C4-2B (cell line): ENCODE measurements around the gene GABRB1.

ENCODE experiments used
- ZFX ChIP-seq: fragments of 450-650 bp; IDR thresholded peaks from 2 replicates; pipeline ENCODE4 v1.6.1; 2017
- TF ChIP-seq, protein P1 (sequence below): fragments of 450-650 bp; conservative IDR thresholded peaks from 2 replicates; pipeline ENCODE4 v1.5.1; 2017; ENCODE audit warnings: mild to moderate bottlenecking

DNA sequence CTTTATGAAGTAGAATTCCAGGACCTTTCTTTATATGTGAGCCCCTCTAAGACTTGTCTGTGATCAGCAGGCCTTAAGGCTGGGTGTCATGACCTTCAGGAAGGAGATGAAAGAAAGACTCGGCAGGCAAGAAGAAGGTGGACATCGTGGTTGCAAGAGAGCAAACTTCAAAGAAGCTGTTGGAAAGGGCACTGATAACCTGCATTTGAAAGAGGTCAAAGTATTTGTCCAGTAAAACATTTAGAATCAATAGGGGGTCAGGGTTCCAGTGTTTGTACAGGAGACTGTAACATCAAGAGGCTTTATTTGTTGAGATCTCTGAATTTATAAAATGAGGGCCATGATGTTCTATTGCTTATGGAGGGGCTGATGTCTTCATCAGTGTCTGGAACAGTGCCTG is 387.9 kb downstream of the GABRB1 start:
- TF ChIP-seq, protein P1, sequence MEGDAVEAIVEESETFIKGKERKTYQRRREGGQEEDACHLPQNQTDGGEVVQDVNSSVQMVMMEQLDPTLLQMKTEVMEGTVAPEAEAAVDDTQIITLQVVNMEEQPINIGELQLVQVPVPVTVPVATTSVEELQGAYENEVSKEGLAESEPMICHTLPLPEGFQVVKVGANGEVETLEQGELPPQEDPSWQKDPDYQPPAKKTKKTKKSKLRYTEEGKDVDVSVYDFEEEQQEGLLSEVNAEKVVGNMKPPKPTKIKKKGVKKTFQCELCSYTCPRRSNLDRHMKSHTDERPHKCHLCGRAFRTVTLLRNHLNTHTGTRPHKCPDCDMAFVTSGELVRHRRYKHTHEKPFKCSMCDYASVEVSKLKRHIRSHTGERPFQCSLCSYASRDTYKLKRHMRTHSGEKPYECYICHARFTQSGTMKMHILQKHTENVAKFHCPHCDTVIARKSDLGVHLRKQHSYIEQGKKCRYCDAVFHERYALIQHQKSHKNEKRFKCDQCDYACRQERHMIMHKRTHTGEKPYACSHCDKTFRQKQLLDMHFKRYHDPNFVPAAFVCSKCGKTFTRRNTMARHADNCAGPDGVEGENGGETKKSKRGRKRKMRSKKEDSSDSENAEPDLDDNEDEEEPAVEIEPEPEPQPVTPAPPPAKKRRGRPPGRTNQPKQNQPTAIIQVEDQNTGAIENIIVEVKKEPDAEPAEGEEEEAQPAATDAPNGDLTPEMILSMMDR, result no peak
- no peak for TF ChIP-seq ZFX
